GM23338 (cell line): ENCODE measurements around the gene TSC22D2. TPM values are rescaled to one million over a fixed set of nuclear protein-coding genes. Genes with fewer than 3 reads are reported as not detected.

ENCODE experiments used
- ATAC-seq: fragments of 200-7000 bp; cut with Tn5 transposase; 3 replicates; pipeline ENCODE4 v1.9.1; 2020
- DNase-seq: peaks from one replicate; pipeline ENCODE4 v3.0.0-alpha.2; 2015; ENCODE audit warnings: low spot score
- H2AFZ ChIP-seq: fragments of 200-600 bp; sonication (generic); 2 replicates; pipeline ENCODE4 v1.8.0; 2016; ENCODE audit warnings: antibody characterized with exemption, mild to moderate bottlenecking, moderate library complexity
- H3F3A ChIP-seq: fragments of 200-600 bp; sonication (generic); replicated peaks from 2 replicates; pipeline ENCODE4 v1.8.0; 2017; ENCODE audit warnings: antibody characterized with exemption, mixed run types, low read depth
- H3K27ac ChIP-seq: fragments of 200-600 bp; sonication (generic); 2 replicates; pipeline ENCODE4 v1.6.1; 2016; ENCODE audit warnings: low read depth
- H3K27me3 ChIP-seq: fragments of 200-600 bp; sonication (generic); 2 replicates; pipeline ENCODE4 v1.8.0; 2016; ENCODE audit warnings: mild to moderate bottlenecking, mixed run types, moderate library complexity; ENCODE audit not compliant: insufficient read depth
- H3K36me3 ChIP-seq: fragments of 200-600 bp; sonication (generic); 2 replicates; pipeline ENCODE4 v1.8.0; 2016; ENCODE audit warnings: mild to moderate bottlenecking; ENCODE audit not compliant: insufficient read depth
- H3K4me1 ChIP-seq: fragments of 200-600 bp; sonication (generic); 2 replicates; pipeline ENCODE4 v1.8.0; 2016; ENCODE audit warnings: mild to moderate bottlenecking, moderate library complexity; ENCODE audit not compliant: insufficient read depth
- H3K4me2 ChIP-seq: fragments of 200-600 bp; sonication (generic); 2 replicates; pipeline ENCODE4 v1.7.1; 2017; ENCODE audit warnings: mixed run types
- H3K4me3 ChIP-seq: fragments of 200-600 bp; sonication (generic); 2 replicates; pipeline ENCODE4 v1.6.1; 2016; ENCODE audit warnings: mixed run types
- H3K79me2 ChIP-seq: fragments of 200-600 bp; sonication (generic); replicated peaks from 2 replicates; pipeline ENCODE4 v1.8.0; 2017; ENCODE audit warnings: mild to moderate bottlenecking; ENCODE audit not compliant: insufficient read depth
- H3K9me2 ChIP-seq: fragments of 200-600 bp; sonication (generic); 2 replicates; pipeline ENCODE4 v1.8.0; 2017; ENCODE audit not compliant: insufficient read depth
- H4K20me1 ChIP-seq: fragments of 200-600 bp; sonication (generic); replicated peaks from 2 replicates; pipeline ENCODE4 v1.8.0; 2017; ENCODE audit warnings: mild to moderate bottlenecking; ENCODE audit not compliant: insufficient read depth
- H3K27ac Mint-ChIP-seq: 2 replicates; pipeline ENCODE4 v1.8.0; 2020; ENCODE audit warnings: inconsistent platforms, mild to moderate bottlenecking, moderate library complexity, mixed read lengths
- H3K27me3 Mint-ChIP-seq: 3 replicates; pipeline ENCODE4 v1.8.0; 2022; ENCODE audit warnings: low read depth, mild to moderate bottlenecking, moderate library complexity, mixed read lengths, inconsistent platforms; ENCODE audit not compliant: insufficient read depth, poor library complexity
- H3K36me3 Mint-ChIP-seq: 3 replicates; pipeline ENCODE4 v1.8.0; 2021; ENCODE audit warnings: low read depth, mild to moderate bottlenecking, inconsistent platforms, moderate library complexity, mixed read lengths
- H3K4me1 Mint-ChIP-seq: 3 replicates; pipeline ENCODE4 v1.8.0; 2020; ENCODE audit warnings: mild to moderate bottlenecking, inconsistent platforms, mixed read lengths
- H3K4me3 Mint-ChIP-seq: 3 replicates; pipeline ENCODE4 v1.8.0; 2021; ENCODE audit warnings: moderate library complexity, mild to moderate bottlenecking, inconsistent platforms, mixed read lengths
- H3K9me3 Mint-ChIP-seq: 3 replicates; pipeline ENCODE4 v1.8.0; 2020; ENCODE audit warnings: moderate library complexity, mild to moderate bottlenecking, inconsistent platforms, mixed read lengths
- POLR2AphosphoS5 ChIP-seq: IDR thresholded peaks from 2 replicates; pipeline ENCODE4 v1.6.1; 2016; ENCODE audit warnings: antibody characterized with exemption, low read depth
- STAT1 ChIP-seq: IDR thresholded peaks from one replicate; pipeline ENCODE4 v1.6.1; 2016; ENCODE audit warnings: antibody characterized with exemption; ENCODE audit not compliant: unreplicated experiment
- polyA plus RNA-seq: library from polyadenylated mRNA; unstranded; fragments of >200 nt; fragmentation: Nextera tagmentation; extraction: Ambion mirVana; gene quantifications from 2 replicates; pipeline ENCODE4 v1.2.1, GENCODE V29; 2016
- total RNA-seq: library from RNA; depleted of rRNA; stranded (reverse); fragments of >200 nt; shearing (Covaris generic); gene quantifications from 2 replicates; pipeline ENCODE4 v1.2.3, GENCODE V29; 2014
- TF ChIP-seq, protein P1 (sequence below): fragments of 250-450 bp; sonication (Bioruptor Pico); IDR thresholded peaks from 2 replicates; pipeline ENCODE4 v1.5.0; 2020; ENCODE audit warnings: mild to moderate bottlenecking, moderate library complexity
- TF ChIP-seq, protein P2 (sequence below), 2 experiments: fragments of 200-600 bp in 1 of 2; sonication (generic) in 1 of 2; conservative IDR thresholded peaks; 2 replicates each; pipeline versions ENCODE4 v1.5.1 to v1.6.1; 2016 to 2017; ENCODE audit warnings: antibody characterized with exemption in 2 of 2, low read depth in 2 of 2, mild to moderate bottlenecking in 2 of 2, moderate library complexity in 1 of 2

Gene TSC22D2
- total and polyA plus RNA-seq, 2 experiments from 2014 or later, result 18.6 to 34.2 TPM

DNA sequence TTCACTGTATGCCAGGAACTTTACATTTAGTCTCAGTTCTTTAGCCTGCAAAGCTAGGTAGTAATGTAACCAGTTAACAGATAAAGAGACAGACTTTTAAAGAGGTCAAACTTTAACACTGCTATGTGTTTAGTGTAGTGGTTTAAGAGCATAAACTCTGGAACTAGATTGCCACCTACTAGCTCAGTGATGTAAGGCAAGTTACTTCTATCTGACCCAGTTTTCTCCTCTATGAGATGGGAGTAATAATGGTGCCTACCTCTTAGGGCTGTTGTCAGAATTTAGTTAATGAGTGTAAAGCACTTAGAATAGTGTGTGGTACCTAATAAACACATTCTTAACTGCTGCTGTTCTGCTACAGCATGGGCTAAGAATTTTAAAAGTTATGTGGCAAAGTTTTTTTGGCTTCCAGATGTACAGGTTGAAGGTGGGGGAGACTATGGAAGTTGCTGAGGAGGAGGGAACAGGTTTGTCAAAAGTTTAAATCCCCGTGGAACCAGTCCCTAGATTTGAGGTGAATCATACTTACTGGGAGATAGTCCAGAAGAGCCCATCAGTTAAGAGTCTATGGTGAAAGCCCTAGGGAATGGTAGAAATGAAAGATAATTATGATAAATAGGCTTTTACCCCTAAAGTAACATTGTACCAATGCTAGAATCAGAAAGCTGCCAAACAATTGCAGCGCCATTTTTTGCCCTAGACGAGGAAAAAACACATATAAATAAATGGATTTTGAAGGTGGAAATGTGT lies 13.9 kb downstream of the TSC22D2 start (continued):
- TF ChIP-seq, protein P1, sequence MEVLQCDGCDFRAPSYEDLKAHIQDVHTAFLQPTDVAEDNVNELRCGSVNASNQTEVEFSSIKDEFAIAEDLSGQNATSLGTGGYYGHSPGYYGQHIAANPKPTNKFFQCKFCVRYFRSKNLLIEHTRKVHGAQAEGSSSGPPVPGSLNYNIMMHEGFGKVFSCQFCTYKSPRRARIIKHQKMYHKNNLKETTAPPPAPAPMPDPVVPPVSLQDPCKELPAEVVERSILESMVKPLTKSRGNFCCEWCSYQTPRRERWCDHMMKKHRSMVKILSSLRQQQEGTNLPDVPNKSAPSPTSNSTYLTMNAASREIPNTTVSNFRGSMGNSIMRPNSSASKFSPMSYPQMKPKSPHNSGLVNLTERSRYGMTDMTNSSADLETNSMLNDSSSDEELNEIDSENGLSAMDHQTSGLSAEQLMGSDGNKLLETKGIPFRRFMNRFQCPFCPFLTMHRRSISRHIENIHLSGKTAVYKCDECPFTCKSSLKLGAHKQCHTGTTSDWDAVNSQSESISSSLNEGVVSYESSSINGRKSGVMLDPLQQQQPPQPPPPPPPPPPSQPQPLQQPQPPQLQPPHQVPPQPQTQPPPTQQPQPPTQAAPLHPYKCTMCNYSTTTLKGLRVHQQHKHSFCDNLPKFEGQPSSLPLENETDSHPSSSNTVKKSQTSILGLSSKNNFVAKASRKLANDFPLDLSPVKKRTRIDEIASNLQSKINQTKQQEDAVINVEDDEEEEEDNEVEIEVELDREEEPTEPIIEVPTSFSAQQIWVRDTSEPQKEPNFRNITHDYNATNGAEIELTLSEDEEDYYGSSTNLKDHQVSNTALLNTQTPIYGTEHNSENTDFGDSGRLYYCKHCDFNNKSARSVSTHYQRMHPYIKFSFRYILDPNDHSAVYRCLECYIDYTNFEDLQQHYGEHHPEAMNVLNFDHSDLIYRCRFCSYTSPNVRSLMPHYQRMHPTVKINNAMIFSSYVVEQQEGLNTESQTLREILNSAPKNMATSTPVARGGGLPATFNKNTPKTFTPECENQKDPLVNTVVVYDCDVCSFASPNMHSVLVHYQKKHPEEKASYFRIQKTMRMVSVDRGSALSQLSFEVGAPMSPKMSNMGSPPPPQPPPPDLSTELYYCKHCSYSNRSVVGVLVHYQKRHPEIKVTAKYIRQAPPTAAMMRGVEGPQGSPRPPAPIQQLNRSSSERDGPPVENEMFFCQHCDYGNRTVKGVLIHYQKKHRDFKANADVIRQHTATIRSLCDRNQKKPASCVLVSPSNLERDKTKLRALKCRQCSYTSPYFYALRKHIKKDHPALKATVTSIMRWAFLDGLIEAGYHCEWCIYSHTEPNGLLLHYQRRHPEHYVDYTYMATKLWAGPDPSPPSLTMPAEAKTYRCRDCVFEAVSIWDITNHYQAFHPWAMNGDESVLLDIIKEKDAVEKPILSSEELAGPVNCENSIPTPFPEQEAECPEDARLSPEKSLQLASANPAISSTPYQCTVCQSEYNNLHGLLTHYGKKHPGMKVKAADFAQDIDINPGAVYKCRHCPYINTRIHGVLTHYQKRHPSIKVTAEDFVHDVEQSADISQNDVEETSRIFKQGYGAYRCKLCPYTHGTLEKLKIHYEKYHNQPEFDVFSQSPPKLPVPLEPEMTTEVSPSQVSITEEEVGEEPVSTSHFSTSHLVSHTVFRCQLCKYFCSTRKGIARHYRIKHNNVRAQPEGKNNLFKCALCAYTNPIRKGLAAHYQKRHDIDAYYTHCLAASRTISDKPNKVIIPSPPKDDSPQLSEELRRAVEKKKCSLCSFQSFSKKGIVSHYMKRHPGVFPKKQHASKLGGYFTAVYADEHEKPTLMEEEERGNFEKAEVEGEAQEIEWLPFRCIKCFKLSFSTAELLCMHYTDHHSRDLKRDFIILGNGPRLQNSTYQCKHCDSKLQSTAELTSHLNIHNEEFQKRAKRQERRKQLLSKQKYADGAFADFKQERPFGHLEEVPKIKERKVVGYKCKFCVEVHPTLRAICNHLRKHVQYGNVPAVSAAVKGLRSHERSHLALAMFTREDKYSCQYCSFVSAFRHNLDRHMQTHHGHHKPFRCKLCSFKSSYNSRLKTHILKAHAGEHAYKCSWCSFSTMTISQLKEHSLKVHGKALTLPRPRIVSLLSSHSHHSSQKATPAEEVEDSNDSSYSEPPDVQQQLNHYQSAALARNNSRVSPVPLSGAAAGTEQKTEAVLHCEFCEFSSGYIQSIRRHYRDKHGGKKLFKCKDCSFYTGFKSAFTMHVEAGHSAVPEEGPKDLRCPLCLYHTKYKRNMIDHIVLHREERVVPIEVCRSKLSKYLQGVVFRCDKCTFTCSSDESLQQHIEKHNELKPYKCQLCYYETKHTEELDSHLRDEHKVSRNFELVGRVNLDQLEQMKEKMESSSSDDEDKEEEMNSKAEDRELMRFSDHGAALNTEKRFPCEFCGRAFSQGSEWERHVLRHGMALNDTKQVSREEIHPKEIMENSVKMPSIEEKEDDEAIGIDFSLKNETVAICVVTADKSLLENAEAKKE, result no peak
- TF ChIP-seq, protein P2, sequence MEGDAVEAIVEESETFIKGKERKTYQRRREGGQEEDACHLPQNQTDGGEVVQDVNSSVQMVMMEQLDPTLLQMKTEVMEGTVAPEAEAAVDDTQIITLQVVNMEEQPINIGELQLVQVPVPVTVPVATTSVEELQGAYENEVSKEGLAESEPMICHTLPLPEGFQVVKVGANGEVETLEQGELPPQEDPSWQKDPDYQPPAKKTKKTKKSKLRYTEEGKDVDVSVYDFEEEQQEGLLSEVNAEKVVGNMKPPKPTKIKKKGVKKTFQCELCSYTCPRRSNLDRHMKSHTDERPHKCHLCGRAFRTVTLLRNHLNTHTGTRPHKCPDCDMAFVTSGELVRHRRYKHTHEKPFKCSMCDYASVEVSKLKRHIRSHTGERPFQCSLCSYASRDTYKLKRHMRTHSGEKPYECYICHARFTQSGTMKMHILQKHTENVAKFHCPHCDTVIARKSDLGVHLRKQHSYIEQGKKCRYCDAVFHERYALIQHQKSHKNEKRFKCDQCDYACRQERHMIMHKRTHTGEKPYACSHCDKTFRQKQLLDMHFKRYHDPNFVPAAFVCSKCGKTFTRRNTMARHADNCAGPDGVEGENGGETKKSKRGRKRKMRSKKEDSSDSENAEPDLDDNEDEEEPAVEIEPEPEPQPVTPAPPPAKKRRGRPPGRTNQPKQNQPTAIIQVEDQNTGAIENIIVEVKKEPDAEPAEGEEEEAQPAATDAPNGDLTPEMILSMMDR (conservative IDR thresholded peaks at IDR 0.05; ENCODE audit: low read depth in 2 of 2), result no peak; a peak in 1 of 4 replicates
- TF ChIP-seq POLR2AphosphoS5, result no peak

DNA sequence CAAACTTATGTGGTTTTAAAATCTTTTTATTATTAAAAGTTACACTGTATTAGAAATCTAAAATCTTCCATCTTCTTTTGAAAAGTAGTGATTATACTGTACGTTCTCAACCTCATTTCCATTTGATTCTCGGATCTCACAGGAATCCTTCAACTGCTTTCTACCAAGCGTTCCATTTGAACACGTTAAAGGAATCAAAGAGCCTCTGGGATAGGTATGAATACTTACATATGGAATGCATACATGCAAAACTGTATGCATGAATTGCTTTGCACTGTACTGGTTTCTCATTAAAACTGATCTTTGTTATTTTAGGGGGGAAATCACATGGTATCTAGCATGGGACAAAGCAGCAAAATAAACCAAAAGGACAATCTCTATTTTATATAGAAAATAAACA lies 14.8 kb downstream of the TSC22D2 start:
- no peaks in the 10 kb centered on the region for H3K27me3 ChIP-seq
- H3K27ac ChIP-seq, result no peak overlapping the region
- 0 out of 2 replicates have a peak, but pooled peaks cover 12% of the 10 kb centered on the region for H4K20me1 ChIP-seq
- ATAC-seq (no peak), DNase-seq (no peak)
- Mint-ChIP-seq H3K27ac (no peak overlapping the region), H3K36me3 (no peaks in the 10 kb centered on the region), H3K4me3 (no peak overlapping the region), H3K4me1 (peaks cover 28% of the 10 kb centered on the region), H3K9me3 (no peaks in the 10 kb centered on the region), H3K27me3 (no peaks in the 10 kb centered on the region)
- H3K4me3 ChIP-seq, result no peak overlapping the region
- H3K4me2 ChIP-seq, result no peak overlapping the region
- H3K79me2 ChIP-seq, result peaks cover 82% of the 10 kb centered on the region
- no peaks in the 10 kb centered on the region for H3K36me3 ChIP-seq
- TF ChIP-seq STAT1, result no peak
- H2AFZ ChIP-seq, result no peak overlapping the region
- H3K4me1 ChIP-seq, result peaks cover 5% of the 10 kb centered on the region; the same call in 1 of the 2 replicates
- no peaks in the 10 kb centered on the region for H3K9me2 ChIP-seq
- no peaks in the 10 kb centered on the region for H3F3A ChIP-seq
